HepG2 (cell line): ENCODE data around the gene ZSCAN21.

Source experiments
- CREB1 ChIP-seq, 2 experiments: fragments of 450-650 bp in 1 of 2; IDR thresholded peaks; 2 replicates each; pipeline ENCODE4 v1.6.1; 2016 to 2017; ENCODE audit warnings: control low read depth in 1 of 2, mild to moderate bottlenecking in 1 of 2, missing compliant biosample characterization in 1 of 2, missing genetic modification characterization in 1 of 2
- CTCF ChIP-seq: sonication (generic); formaldehyde crosslinking; IDR thresholded peaks from 2 replicates; pipeline ENCODE4 v1.5.0; 2020; ENCODE audit warnings: mild to moderate bottlenecking, missing genetic modification reagents, moderate library complexity
- IKZF1 ChIP-seq: fragments of 450-650 bp; IDR thresholded peaks from 2 replicates; pipeline ENCODE4 v1.7.1; 2016
- KDM5B ChIP-seq: sonication (generic); formaldehyde crosslinking; IDR thresholded peaks from 2 replicates; pipeline ENCODE4 v1.4.0; 2020; ENCODE audit warnings: missing genetic modification reagents, mild to moderate bottlenecking, borderline replicate concordance
- KLF16 ChIP-seq, 2 experiments: sonication (generic) in 1 of 2; formaldehyde crosslinking in 1 of 2; IDR thresholded peaks; 2 replicates each; pipeline versions ENCODE4 v1.6.1 to v1.8.0; 2016 to 2023; ENCODE audit warnings: missing genetic modification reagents in 2 of 2, missing compliant biosample characterization in 1 of 2
- MAFK ChIP-seq, 2 experiments: IDR thresholded peaks in 1 of 2; conservative IDR thresholded peaks in 1 of 2; 2 replicates each; pipeline ENCODE4 v1.6.1; 2011; ENCODE audit warnings: improper control_type of control experiment in 2 of 2, low read length in 2 of 2
- MAX ChIP-seq: IDR thresholded peaks from 2 replicates; pipeline ENCODE4 v1.6.1; 2012; ENCODE audit warnings: inconsistent platforms
- MEF2D ChIP-seq: sonication (generic); formaldehyde crosslinking; IDR thresholded peaks from 2 replicates; pipeline ENCODE4 v1.5.1; 2020; ENCODE audit warnings: mild to moderate bottlenecking, missing genetic modification reagents
- NFRKB ChIP-seq: fragments of 450-650 bp; IDR thresholded peaks from 2 replicates; pipeline ENCODE4 v1.6.1; 2017
- SRY ChIP-seq: sonication (generic); formaldehyde crosslinking; IDR thresholded peaks from 2 replicates; pipeline ENCODE4 v1.8.0; 2022; ENCODE audit warnings: mild to moderate bottlenecking, missing genetic modification reagents
- ZNF142 ChIP-seq: sonication (generic); formaldehyde crosslinking; IDR thresholded peaks from 2 replicates; pipeline ENCODE4 v1.4.0; 2020; ENCODE audit warnings: missing genetic modification reagents
- ZNF652 ChIP-seq: IDR thresholded peaks from 2 replicates; pipeline ENCODE4 v1.6.1; 2016; ENCODE audit warnings: low read depth, borderline replicate concordance

- TF ChIP-seq KDM5B (CRISPR knock-in tag) (no peak), SRY (CRISPR knock-in tag) (no peak), IKZF1 (no peak), MAFK (conservative IDR thresholded peaks at IDR 0.05 in 1 of 2, IDR thresholded peaks at IDR 0.05 in 1 of 2; ENCODE audit: low read length in 2 of 2) (no peak), KLF16 (CRISPR knock-in tag; IDR thresholded peaks at IDR 0.05) (no peak), NFRKB (no peak), MAX (no peak), ZNF652 (CRISPR knock-in tag) (no peak), CTCF (CRISPR knock-in tag) (no peak), ZNF142 (CRISPR knock-in tag) (no peak), MEF2D (CRISPR knock-in tag) (no peak), CREB1 (IDR thresholded peaks at IDR 0.05) (no peak), CREB1 (CRISPR knock-in tag; IDR thresholded peaks at IDR 0.05) (no peak)
Observed at GRCh38 chr7:100034871-100035510, 14.6 kb upstream of the ZSCAN21 start.
